Measurements from ENCODE around the gene CD300LD.
"Not testable (repeated sequence)": the region's sequence is repeated elsewhere in the genome, so short reads cannot be mapped to it uniquely, and the experiment has no call there.

The CD300LD gene

GRCh38 chr17:74605361-74605760 is 13.3 kb upstream of the CD300LD start:
- DNase-seq: no peak

DNA sequence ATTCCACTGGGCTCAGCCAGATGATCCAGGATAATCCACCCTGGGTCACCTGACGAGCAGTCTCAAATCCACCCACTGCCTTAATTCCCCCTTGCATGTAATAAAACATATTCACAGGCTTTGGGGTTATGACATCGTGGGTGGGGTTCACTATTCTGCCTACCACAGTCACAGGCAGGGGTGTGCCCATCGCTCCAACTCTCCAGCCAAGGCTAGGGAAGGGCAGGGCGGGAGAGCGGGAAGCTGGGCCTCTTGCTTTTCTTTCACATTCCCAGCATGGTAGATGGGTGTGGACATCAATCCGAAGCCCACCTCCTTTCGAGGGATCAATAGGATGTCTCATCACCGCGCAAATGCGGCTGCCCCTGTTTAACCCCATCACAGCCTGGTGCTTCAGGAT is 12.7 kb upstream of the CD300LD start:
- no peak for DNase-seq

GRCh38 chr17:74604200-74604599 is 12.1 kb upstream of the CD300LD start:
- no peak for DNase-seq

DNA sequence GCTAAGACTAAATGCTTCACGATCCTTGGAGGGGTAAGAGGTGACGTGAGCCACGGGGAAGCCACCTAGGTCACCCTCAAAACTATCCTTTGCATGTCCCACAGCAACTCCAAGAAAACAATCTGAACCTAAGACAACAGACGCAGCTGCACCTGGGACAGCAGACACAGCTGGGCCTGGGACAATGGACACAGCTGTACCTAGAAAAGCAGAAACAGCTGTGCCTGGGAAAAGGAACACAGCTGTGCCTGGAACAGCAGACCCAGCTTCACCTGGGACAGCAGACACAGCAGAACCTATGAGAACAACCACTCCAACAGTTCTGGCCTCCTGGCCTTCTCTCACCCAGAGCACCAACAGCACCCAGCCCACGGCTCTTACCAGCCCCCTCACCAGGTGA is 11.7 kb upstream of the CD300LD start:
- DNase-seq: no peak

- no peak for DNase-seq
Measured at GRCh38 chr17:74603037-74603635, 11.1 kb upstream of the CD300LD start.

DNA sequence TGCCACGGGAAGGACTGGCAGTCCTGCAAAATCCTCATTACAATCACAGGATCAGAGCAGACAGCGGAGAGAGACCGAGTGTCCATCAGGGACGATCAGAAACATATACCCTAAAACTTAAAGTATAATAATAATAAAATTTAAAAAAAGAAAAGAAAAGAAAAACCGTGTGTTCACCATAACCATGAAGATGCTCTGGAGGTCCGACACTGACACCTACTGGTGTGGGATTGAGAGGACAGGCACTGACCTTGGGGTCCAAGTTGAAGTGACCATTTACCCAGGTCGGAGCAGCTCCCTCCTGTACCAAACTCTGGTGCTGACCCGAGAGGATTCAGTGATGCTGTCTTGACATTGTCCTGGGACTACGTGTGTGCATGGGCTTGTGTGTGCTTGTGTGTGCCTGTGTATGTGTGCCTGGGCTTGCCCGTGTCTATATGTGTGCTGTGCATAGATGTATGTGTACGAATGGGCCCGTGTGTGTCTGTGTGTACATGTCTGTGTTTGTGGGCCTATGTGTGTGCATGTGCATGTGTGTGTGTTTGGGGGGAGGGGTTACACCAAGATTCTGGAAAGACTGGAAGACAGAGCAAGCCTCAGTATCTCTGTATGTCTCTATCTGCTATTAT is 10.0 kb upstream of the CD300LD start:
- DNase-seq: peak; percentile 33

GRCh38 chr17:74599448-74599939 is 7.4 kb upstream of the CD300LD start:
- no peak for DNase-seq

- DNase-seq: no peak
Measured at GRCh38 chr17:74599023-74599399, 6.9 kb upstream of the CD300LD start.

- no peak for DNase-seq
Measured at GRCh38 chr17:74598346-74599022, 6.4 kb upstream of the CD300LD start.

DNA sequence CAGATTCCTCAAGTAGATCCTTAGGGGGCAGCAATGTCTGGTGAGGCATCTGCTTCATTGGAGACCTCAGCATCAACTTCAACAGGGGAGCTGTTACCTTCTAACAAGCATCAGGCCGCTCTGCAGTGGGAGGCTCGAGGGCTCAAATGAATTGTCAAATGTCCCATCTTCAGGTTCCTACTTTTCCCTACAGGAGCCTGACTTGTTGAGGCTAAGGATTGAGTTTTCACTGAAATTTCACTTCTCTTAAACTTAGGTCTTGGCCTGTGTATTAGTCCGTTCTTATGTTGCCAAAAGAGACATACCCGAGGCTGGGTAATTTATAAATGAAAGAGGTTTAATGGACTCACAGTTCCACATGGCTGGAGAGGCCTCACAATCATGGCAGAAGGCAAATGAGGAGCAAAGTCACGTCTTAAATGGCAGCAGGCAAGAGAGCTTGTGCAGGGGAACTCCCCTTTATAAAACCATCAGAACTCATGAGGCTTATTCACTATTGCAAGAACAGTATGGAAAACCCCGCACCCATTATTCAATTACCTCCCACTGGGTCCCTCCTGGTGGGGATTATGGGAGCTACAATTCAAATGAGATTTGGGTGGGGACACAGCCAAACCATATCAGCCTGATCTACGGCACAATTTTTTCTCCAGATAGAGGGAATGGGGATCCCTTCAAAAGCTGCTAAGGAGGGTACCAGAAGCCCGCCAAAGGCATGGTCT is 5.1 kb upstream of the CD300LD start:
- no peak for DNase-seq

DNA sequence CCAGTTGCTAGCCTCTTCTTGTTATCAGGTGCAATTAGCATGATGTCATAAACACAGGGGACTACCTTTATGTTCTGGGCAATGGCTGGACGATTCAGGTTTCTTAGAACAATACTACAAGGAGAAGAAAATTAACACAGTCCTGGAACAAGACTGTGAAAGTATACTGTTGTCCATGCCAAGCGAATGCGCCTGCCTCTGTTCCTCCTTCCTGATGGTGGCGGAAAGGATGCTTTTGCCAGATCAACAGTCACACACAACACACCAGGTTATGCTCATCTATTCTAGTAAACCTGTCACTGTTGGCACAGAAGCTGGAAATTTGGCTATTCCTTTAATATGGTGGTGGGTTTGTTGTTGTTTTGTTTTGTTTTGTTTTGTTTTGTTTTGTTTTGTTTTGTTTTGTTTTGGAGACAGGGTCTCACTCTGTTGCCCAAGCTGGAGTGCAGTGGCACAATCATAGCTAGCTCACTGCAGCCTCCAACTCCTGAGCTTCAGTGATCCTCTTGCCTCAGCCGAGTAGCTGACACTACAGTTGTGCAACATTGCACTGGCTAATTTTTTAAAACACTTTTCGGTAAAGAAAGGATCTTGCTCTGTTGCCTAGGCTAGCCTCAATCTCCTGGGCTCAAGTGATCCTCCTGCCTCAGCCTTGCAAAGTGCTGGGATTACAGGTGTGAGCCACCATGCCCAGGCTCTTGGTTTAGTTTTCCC is 3.1 kb upstream of the CD300LD start:
- no peak for DNase-seq

- DNase-seq: no peak
Measured at GRCh38 chr17:74591503-74591902, 580 bp downstream of the CD300LD start.

DNA sequence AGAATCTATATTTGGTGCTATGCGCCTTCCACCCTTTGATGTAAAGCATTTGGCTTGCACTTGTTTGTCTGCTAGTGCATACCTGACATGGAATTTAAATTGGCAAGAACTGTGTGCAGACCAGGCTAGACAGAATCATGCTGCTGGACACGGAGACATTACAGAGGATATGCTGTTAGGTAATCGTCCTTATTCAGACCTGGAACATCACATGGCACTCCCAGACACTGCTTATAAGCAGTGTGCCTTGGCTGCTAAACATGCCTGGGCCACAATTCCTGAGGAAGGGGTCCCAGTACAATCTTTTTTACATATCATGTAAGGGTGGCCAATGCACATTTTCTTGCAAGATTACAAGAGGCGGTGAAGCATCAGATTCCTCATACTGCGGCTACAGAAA is 6.4 kb downstream of the CD300LD start:
- no peak for DNase-seq

DNA sequence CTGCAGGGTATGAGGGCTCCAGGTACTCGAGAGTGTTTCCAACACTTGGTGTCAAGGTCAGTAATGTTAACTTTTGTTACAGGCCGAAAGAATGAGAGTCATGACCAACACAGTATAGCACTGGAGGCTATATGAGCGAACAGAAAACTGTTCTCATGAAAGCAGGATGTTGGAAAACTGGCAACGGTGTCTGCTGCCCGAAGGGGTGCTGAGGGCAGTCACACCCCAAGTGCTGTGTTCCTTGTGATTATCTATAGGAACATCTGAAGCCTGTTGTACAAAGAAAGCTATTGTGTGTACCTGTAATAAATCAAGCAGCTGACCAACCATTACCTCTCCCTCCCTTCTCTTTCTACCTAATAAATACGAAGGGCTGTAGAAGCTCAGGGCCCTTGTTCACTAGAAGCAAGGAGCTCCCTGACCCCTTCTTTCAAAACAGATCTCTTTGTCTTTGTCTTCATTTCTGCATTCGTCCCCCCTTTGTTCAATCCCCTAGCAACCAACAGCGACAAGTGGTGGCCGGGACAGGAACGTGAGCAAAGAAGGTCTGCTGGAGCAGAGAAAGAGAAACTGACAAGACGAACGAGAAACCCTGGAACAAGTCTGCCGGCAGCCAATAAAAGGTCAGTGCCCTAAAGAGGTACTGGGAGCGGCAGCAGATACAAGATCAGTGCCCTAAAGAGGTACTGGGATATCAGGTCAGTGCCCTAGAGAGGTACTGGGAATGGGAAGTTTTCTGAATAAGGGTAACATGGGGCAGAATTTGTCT is 7.6 kb downstream of the CD300LD start:
- no peak for DNase-seq

GRCh38 chr17:74582633-74583032 is 9.4 kb downstream of the CD300LD start:
- no peak for DNase-seq

- DNase-seq: no peak
Measured at GRCh38 chr17:74579900-74580299, 12.2 kb downstream of the CD300LD start.

DNA sequence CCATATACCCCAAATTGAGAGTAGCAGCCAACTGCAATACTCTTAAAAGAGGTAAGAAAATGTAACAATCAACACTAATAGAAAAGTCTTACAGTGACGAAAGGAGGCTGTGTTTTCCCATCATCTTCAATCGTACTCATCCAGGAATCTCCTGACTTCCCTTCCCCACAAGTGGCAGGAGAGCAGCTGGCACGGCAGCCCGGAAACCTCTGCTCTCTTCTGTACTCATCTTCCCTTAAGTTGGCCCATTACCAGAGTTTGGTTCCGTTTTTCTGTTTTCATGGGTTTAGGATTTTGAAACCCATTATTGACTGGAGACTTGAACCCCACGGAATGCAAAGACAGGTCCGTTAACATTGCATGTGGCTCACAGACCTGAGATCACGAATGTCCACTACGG is 13.1 kb downstream of the CD300LD start:
- DNase-seq: no peak

DNA sequence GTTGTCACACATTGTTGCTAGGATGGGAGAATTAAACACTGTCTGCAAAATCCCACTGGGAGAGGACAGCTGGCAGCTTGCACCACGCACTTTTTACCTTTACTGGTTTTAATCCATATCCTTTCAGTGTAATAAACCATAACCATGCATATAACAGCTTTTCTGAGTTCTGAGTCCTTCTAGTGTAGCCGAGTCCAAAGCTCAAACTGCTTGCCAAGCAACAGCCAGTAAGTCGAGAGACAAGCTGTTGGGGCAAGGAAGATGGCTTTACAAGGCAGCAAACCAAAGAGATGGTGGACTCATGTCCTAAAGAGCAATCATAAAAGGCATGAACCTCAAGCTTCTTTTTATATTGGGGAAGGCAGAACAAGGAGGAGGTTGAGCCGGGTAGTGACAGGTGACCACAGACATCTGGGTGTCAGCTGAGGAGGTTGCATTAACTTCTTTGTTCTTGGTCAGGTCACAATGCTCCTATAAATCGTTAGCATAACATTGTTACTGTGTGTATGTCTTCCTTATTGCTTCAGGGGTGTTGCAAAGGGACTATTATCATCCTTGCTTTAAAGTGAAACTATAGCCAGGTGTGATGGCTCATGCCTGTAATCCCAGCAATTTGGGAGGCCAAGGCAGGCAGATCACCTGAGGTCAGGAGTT is 17.5 kb downstream of the CD300LD start:
- no peak for DNase-seq

DNA sequence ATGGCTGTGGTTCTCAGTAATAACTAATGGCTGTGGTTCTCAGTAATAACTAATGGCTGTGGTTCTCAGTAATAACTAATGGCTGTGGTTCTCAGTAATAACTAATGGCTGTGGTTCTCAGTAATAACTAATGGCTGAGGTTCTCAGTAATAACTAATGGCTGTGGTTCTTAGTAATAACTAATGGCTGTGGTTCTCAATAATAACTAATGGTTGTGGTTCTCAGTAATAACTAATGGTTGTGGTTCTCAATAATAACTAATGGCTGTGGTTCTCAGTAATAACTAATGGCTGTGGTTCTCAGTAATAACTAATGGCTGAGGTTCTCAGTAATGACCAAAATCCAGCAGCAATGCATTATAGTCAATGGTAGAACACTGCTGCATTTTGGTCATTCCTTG is 18.4 kb downstream of the CD300LD start:
- DNase-seq: not testable (repeated sequence)

- DNase-seq: no peak
Measured at GRCh38 chr17:74573169-74573568, 18.9 kb downstream of the CD300LD start.

GRCh38 chr17:74571621-74572270 is 20.3 kb downstream of the CD300LD start:
- DNase-seq: no peak

Measured in SHP77 treated with DMSO at 0.1 percent for 48 hours (cell line).